HepG2 (cell line): ENCODE measurements around the gene KIFC1. TPM values are rescaled to one million over a fixed set of nuclear protein-coding genes. Genes with fewer than 3 reads are reported as not detected.

Source experiments
- EP300 ChIP-seq, 3 experiments: sonication (generic) in 1 of 3; formaldehyde crosslinking in 1 of 3; IDR thresholded peaks; 2 replicates each; pipeline versions ENCODE4 v1.5.1 to v1.6.1; 2011 to 2020; ENCODE audit warnings: low read depth in 2 of 3, low read length in 2 of 3, borderline replicate concordance in 1 of 3, improper control_type of control experiment in 1 of 3, mild to moderate bottlenecking in 1 of 3, missing genetic modification reagents in 1 of 3, moderate library complexity in 1 of 3
- IKZF4 ChIP-seq: sonication (generic); formaldehyde crosslinking; IDR thresholded peaks from 2 replicates; pipeline ENCODE4 v1.5.1; 2020; ENCODE audit warnings: borderline replicate concordance, mild to moderate bottlenecking, low read depth, missing genetic modification reagents; ENCODE audit errors: not compliant biosample characterization
- KMT2A ChIP-seq: sonication (generic); formaldehyde crosslinking; IDR thresholded peaks from 2 replicates; pipeline ENCODE4 v1.4.0; 2020; ENCODE audit warnings: missing genetic modification reagents
- MAZ ChIP-seq, 2 experiments: sonication (generic) in 1 of 2; formaldehyde crosslinking in 1 of 2; IDR thresholded peaks; 2 replicates each; pipeline versions ENCODE4 v1.5.0 to v1.6.1; 2012 to 2020; ENCODE audit warnings: low read depth in 2 of 2, mild to moderate bottlenecking in 2 of 2, borderline replicate concordance in 1 of 2, improper control_type of control experiment in 1 of 2, low read length in 1 of 2, missing genetic modification reagents in 1 of 2, moderate library complexity in 1 of 2
- MIER3 ChIP-seq: IDR thresholded peaks from 2 replicates; pipeline ENCODE4 v1.6.1; 2016; ENCODE audit warnings: missing compliant biosample characterization, borderline replicate concordance
- MXI1 ChIP-seq: IDR thresholded peaks from 3 replicates; pipeline ENCODE4 v1.6.1; 2012; ENCODE audit warnings: low read depth, low read length, inconsistent platforms, borderline replicate concordance
- SAP130 ChIP-seq: IDR thresholded peaks from 2 replicates; pipeline ENCODE4 v1.6.1; 2016; ENCODE audit warnings: low read depth
- SIN3A ChIP-seq: IDR thresholded peaks from 2 replicates; pipeline ENCODE4 v1.6.1; 2011; ENCODE audit warnings: low read depth, mild to moderate bottlenecking, control low read depth, low read length, borderline replicate concordance
- SPEN ChIP-seq: sonication (generic); formaldehyde crosslinking; IDR thresholded peaks from 2 replicates; pipeline ENCODE4 v1.5.1; 2020; ENCODE audit warnings: low read depth, mild to moderate bottlenecking, missing genetic modification reagents
- ZBTB25 ChIP-seq: IDR thresholded peaks from 2 replicates; pipeline ENCODE4 v1.6.1; 2018; ENCODE audit warnings: missing genetic modification reagents
- ZNF263 ChIP-seq: sonication (generic); formaldehyde crosslinking; IDR thresholded peaks from 2 replicates; pipeline ENCODE4 v1.4.0; 2020; ENCODE audit warnings: missing genetic modification reagents
- ZNF350 ChIP-seq: sonication (generic); formaldehyde crosslinking; IDR thresholded peaks from 2 replicates; pipeline ENCODE4 v1.4.0; 2020; ENCODE audit warnings: mild to moderate bottlenecking, low read depth, missing genetic modification reagents, borderline replicate concordance
- ZNF572 ChIP-seq: sonication (generic); formaldehyde crosslinking; IDR thresholded peaks from 2 replicates; pipeline ENCODE4 v1.5.1; 2020; ENCODE audit warnings: mild to moderate bottlenecking, missing genetic modification reagents
- ZNF740 ChIP-seq: sonication (generic); formaldehyde crosslinking; IDR thresholded peaks from 2 replicates; pipeline ENCODE4 v1.4.0; 2020; ENCODE audit warnings: missing genetic modification reagents
- ZSCAN21 ChIP-seq: sonication (generic); formaldehyde crosslinking; IDR thresholded peaks from 2 replicates; pipeline ENCODE4 v1.8.0; 2022; ENCODE audit warnings: mild to moderate bottlenecking, missing genetic modification reagents, moderate library complexity, borderline replicate concordance
- polyA plus RNA-seq, 8 experiments: library from polyadenylated mRNA; depleted of rRNA in 3 of 8; stranded (reverse) in 7 of 8; unstranded in 1 of 8; fragments of >200 nt; fragmentation: Illumina TruSeq in 4 of 8; extraction: Trizol in 4 of 8; gene quantifications; 2 replicates each; pipeline versions ENCODE4 v1.2.1 to v1.2.3, GENCODE V29; 2011 to 2016; ENCODE audit warnings: low read depth in 4 of 8, missing spikeins in 1 of 8, mixed read lengths in 1 of 8; ENCODE audit not compliant: insufficient read depth in 1 of 8
- total RNA-seq, 5 experiments: library from RNA; depleted of rRNA; stranded (reverse); fragments of >200 nt; fragmentation: Illumina TruSeq; extraction: Trizol; gene quantifications; 2 replicates each; pipeline ENCODE4 v1.2.3, GENCODE V29; 2016; ENCODE audit warnings: low read depth in 1 of 5
- TF ChIP-seq, protein P1 (sequence below), 2 experiments: sonication (generic) in 1 of 2; formaldehyde crosslinking in 1 of 2; IDR thresholded peaks; 2 replicates each; pipeline versions ENCODE4 v1.6.1 to v1.9.0; 2014 to 2022; ENCODE audit warnings: antibody characterized with exemption in 1 of 2, borderline replicate concordance in 1 of 2, inconsistent platforms in 1 of 2, low read depth in 1 of 2, missing genetic modification reagents in 1 of 2
- TF ChIP-seq, protein P2 (sequence below): sonication (generic); formaldehyde crosslinking; conservative IDR thresholded peaks from 2 replicates; pipeline ENCODE4 v1.5.0; 2020; ENCODE audit warnings: missing genetic modification reagents

Gene KIFC1
- total and polyA plus RNA-seq, 2 of the 13 experiments (the other 11 are each of a cell fraction or from before 2014, with no cell fraction given) = 25.0 to 45.5 TPM

DNA sequence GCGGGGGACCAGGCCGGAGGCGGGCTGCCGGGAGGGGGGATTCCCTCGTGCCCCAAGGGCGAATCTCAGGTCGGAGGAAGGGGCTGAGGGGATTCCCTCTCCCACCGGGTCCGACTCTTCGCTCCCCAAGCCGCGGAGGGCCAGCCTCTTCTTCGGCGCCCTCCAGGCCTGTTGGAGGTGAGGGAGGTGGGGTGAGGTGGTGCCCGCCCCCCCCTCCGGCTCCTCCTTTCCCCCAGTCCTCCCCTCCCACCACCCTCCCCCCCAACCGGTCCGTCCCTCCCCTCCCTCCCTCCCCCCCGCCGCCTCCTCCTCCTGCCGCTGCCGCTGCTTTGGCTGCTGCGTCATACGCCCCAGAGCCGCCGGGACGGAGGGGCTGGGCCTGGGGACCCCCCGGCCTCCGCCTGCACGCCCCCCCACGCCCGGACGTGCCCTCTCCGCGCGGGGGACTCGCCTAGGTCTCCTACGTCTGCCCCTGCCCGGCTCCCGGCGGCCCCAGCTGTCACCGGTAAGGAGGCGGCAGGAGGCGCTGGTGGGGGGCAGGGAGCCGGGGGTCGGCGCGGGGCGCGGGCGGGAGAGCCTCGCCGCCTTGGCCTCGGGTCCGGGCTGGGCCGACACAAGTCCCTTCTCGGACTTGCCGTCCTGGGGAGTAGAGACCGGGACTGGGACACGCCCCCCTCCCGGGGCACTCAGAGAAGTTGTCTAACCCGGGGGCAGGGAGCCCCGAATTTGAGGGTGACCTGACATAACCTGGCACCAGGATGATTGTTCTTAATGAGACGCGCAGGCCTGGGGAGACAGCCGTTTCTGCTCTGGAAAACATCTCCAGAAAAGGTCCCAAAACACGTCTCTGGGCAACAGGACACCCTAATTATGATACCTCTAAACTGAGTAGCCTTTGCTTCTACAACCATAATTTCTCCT, 19.3 kb downstream of the KIFC1 start, which contains the start of gene PHF1 (continued):
- TF ChIP-seq, protein P1, sequence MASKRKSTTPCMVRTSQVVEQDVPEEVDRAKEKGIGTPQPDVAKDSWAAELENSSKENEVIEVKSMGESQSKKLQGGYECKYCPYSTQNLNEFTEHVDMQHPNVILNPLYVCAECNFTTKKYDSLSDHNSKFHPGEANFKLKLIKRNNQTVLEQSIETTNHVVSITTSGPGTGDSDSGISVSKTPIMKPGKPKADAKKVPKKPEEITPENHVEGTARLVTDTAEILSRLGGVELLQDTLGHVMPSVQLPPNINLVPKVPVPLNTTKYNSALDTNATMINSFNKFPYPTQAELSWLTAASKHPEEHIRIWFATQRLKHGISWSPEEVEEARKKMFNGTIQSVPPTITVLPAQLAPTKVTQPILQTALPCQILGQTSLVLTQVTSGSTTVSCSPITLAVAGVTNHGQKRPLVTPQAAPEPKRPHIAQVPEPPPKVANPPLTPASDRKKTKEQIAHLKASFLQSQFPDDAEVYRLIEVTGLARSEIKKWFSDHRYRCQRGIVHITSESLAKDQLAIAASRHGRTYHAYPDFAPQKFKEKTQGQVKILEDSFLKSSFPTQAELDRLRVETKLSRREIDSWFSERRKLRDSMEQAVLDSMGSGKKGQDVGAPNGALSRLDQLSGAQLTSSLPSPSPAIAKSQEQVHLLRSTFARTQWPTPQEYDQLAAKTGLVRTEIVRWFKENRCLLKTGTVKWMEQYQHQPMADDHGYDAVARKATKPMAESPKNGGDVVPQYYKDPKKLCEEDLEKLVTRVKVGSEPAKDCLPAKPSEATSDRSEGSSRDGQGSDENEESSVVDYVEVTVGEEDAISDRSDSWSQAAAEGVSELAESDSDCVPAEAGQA (IDR thresholded peaks at IDR 0.05; ENCODE audit: low read depth) = no peak
- TF ChIP-seq, protein P1 (CRISPR knock-in tag; IDR thresholded peaks at IDR 0.05; ENCODE audit: borderline replicate concordance) = no peak
- TF ChIP-seq ZNF263 (CRISPR knock-in tag) (no peak), ZSCAN21 (CRISPR knock-in tag) (no peak; the same call in 1 of the 2 replicates), MAZ (IDR thresholded peaks at IDR 0.05; ENCODE audit: borderline replicate concordance, low read depth, low read length) (0 out of 2 replicates have a peak, but pooled peaks have one; percentile 15), MAZ (CRISPR knock-in tag; IDR thresholded peaks at IDR 0.05; ENCODE audit: low read depth) (no peak; the same call in 1 of the 2 replicates), ZNF350 (no peak), EP300 (IDR thresholded peaks at IDR 0.05; ENCODE audit: low read depth in 2 of 2, low read length in 2 of 2) (no peak), EP300 (CRISPR knock-in tag; IDR thresholded peaks at IDR 0.05; ENCODE audit: borderline replicate concordance) (no peak), KMT2A (peak; percentile 20; the same call in 1 of the 2 replicates), SIN3A (peak; percentile 54; the same call in 1 of the 2 replicates), ZNF740 (peak; percentile 66; the same call in 1 of the 2 replicates), SPEN (CRISPR knock-in tag) (no peak), IKZF4 (peak; percentile 17), SAP130 (peak; percentile 88), MIER3 (no peak), ZNF572 (CRISPR knock-in tag) (no peak), ZBTB25 (CRISPR knock-in tag) (peak; percentile 60; the same call in 1 of the 2 replicates), MXI1 (peak; percentile 27; the same call in 1 of the 3 replicates)
- TF ChIP-seq, protein P2, sequence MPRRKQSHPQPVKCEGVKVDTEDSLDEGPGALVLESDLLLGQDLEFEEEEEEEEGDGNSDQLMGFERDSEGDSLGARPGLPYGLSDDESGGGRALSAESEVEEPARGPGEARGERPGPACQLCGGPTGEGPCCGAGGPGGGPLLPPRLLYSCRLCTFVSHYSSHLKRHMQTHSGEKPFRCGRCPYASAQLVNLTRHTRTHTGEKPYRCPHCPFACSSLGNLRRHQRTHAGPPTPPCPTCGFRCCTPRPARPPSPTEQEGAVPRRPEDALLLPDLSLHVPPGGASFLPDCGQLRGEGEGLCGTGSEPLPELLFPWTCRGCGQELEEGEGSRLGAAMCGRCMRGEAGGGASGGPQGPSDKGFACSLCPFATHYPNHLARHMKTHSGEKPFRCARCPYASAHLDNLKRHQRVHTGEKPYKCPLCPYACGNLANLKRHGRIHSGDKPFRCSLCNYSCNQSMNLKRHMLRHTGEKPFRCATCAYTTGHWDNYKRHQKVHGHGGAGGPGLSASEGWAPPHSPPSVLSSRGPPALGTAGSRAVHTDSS (CRISPR knock-in tag) = no peak
